Measurements from ENCODE around the gene HOXD11. TPM values are rescaled to one million over a fixed set of nuclear protein-coding genes. Genes with fewer than 3 reads are reported as not detected.
A peak's percentile ranks its signal among the peaks of the same experiment; 100 is the strongest.

HOXD11 gene
- total RNA-seq, 1 donor from 2014 or later = 1.1 TPM

DNA sequence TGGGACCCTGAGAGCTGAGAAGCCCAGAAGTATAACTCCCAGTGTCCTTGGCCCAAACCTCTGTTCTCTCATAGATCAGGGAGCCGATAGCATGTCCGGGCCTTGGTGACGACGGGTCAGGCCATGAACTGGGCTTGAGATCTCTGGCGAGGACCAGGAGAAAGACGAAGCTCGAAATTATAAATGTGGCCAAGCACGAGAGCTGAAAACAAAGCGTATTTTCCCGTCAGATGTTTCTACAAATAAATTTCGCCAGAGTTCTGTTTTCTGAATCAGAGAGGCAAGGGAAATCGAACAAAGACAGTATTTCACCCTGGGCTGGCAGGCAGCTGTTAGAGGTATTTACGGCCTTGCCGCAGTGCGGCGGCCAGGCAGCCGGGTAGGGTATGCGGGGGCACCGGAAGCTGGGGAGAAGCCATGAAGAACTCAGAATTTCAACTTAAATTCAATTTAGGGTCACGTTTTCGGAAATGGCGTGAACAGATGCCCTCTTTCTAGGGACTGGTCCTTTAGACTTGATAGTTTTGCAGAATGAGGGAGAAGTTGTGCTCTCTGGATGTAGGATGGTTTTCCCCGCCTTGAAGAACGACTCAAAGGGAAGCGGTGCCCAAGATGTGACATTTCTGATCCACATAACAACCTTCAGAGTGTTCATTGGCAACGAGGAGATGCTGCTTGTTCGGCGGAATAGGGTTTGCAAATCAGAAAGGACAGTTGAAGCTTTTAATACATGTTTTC is 32.0 kb downstream of the HOXD11 start:
- H3K9me3 Mint-ChIP-seq = peaks cover 3% of the 10 kb centered on the region
- H3K4me1 Mint-ChIP-seq (ENCODE audit: unreplicated experiment) = peaks cover 11% of the 10 kb centered on the region
- H3K36me3 Mint-ChIP-seq = peaks cover 3% of the 10 kb centered on the region
- TF ChIP-seq, protein P1, sequence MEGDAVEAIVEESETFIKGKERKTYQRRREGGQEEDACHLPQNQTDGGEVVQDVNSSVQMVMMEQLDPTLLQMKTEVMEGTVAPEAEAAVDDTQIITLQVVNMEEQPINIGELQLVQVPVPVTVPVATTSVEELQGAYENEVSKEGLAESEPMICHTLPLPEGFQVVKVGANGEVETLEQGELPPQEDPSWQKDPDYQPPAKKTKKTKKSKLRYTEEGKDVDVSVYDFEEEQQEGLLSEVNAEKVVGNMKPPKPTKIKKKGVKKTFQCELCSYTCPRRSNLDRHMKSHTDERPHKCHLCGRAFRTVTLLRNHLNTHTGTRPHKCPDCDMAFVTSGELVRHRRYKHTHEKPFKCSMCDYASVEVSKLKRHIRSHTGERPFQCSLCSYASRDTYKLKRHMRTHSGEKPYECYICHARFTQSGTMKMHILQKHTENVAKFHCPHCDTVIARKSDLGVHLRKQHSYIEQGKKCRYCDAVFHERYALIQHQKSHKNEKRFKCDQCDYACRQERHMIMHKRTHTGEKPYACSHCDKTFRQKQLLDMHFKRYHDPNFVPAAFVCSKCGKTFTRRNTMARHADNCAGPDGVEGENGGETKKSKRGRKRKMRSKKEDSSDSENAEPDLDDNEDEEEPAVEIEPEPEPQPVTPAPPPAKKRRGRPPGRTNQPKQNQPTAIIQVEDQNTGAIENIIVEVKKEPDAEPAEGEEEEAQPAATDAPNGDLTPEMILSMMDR (conservative IDR thresholded peaks at IDR 0.05) = no peak
- no peak for DNase-seq (ENCODE audit: extremely low spot score, unreplicated experiment)
- no peak overlapping the region for H3K27ac Mint-ChIP-seq
- peaks cover 96% of the 10 kb centered on the region for H3K27me3 Mint-ChIP-seq
- peak overlapping the region; percentile 53 for H3K4me3 Mint-ChIP-seq

DNA sequence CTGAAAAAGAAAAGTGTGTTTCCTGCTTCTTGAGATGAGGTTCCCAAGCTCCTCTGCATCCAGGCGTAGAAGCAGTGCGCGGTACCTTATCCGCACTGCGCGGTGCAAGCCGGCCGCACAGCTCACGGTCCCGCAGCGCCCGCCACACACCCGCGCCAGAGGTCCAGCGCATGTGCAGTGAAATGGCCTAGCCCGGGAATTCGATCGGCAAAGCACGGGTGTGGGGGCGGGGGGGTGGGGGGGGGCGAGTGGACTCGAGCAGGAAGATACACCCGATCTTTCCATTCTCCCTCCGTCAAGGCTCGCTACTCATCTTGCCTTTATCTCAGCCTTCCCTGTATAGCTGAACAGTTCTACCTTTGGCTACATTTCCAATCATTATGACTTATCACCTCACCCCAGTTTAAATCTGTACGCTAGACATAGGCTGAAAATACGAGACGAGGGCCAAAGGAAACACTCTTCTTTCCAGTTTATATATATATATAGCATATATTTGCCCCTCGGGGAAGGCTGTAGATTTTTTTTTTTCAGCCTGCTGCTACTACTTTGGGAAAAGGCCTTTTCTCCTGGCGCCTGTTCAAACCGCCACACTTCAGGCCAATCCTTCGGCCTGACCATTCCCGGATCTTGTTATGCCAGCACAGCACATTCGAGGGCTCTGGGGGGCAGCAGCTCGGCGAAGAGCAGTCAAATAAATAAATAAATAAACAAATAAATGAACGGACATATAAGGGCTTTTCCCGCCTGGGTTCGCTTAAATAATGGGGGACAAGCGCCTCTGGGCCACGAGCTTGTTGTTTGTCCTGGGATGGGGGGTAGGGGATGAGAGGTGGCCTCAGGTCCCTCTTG is 32.8 kb downstream of the HOXD11 start:
- TF ChIP-seq, protein P1 (conservative IDR thresholded peaks at IDR 0.05) = no peak
- H3K27ac Mint-ChIP-seq = no peak overlapping the region
- peaks cover 96% of the 10 kb centered on the region for H3K27me3 Mint-ChIP-seq
- peaks cover 10% of the 10 kb centered on the region for H3K4me1 Mint-ChIP-seq (ENCODE audit: unreplicated experiment)
- DNase-seq (ENCODE audit: extremely low spot score, unreplicated experiment) = no peak
- no peak overlapping the region for H3K4me3 Mint-ChIP-seq
- peaks cover 3% of the 10 kb centered on the region for H3K9me3 Mint-ChIP-seq
- H3K36me3 Mint-ChIP-seq = peaks cover 3% of the 10 kb centered on the region

DNA sequence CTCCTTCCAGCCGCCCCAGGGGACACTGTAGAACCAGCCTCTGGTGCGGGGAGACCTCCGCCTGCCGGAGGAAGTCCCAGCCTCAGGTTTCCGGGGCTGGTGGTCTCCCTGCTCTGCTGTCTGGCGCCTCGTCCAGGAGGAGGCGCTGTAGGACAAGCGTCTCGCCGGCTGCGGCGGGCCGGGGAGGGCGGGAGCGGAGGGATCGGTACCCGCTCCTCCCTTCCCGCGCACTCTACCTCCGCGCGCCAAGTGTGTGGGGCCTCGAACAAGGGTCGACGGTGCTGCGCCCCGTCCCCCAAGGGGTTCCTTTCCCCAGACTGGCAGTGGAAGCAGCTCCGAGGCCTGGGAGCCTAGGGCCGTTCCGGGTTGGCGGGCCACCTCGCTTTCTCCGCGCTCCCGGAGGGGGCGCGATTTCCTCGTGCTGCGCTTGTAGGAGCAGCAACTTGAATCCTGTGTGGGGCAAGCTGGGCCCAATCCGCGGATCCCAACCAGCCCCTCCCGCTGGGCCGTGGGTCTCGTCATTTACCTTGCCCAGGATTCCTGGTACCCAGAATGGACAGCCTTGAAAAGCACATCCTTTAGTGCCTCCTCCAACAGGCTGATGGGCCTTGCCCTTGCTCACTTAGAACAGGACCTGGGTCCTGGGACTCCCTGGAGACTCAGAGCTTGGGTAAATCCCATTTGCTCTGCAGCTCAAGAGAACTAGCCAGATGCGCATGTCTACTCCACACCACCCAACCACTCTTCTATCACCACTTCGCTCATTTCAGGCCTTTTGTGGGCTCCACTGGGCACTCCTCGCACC is 33.6 kb downstream of the HOXD11 start:
- Mint-ChIP-seq H3K9me3 (peaks cover 3% of the 10 kb centered on the region), H3K4me3 (peak overlapping the region; percentile 54), H3K27ac (no peak overlapping the region), H3K27me3 (peaks cover 96% of the 10 kb centered on the region), H3K4me1 (ENCODE audit: unreplicated experiment) (peaks cover 2% of the 10 kb centered on the region), H3K36me3 (peaks cover 3% of the 10 kb centered on the region)
- DNase-seq (ENCODE audit: extremely low spot score, unreplicated experiment) = no peak
- TF ChIP-seq, protein P1 (conservative IDR thresholded peaks at IDR 0.05) = peak; percentile 97

DNA sequence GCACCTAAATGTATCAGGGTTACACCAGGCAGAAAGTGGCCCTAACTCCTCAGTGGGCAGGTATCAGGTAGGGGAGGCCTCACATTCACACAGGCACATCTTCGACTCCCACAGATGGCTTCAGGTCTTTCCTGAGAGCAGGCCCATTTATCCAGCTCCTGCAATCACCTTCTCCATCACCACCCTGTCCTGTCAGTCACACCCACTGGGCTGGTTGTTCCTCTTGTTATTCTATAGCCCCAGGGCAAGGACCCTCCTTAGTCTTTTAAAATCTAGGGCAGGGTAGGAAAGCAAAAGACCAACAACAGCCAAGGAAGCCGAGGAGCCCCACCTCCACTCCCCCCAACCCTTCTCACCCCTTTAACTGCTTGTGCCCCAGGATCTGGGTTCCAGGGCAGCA is 35.2 kb downstream of the HOXD11 start:
- Mint-ChIP-seq H3K27ac (no peak overlapping the region), H3K27me3 (peaks cover 98% of the 10 kb centered on the region), H3K4me3 (no peak overlapping the region), H3K9me3 (peaks cover 3% of the 10 kb centered on the region), H3K4me1 (ENCODE audit: unreplicated experiment) (no peaks in the 10 kb centered on the region), H3K36me3 (peaks cover 7% of the 10 kb centered on the region)
- TF ChIP-seq, protein P1 (conservative IDR thresholded peaks at IDR 0.05) = no peak
- DNase-seq (ENCODE audit: extremely low spot score, unreplicated experiment) = no peak
